HepG2 (cell line): Measurements from ENCODE around the gene GNL1. TPM values are rescaled to one million over a fixed set of nuclear protein-coding genes. Genes with fewer than 3 reads are reported as not detected.

Experiments
- ERF ChIP-seq: IDR thresholded peaks from 2 replicates; pipeline ENCODE4 v1.6.1; 2018; ENCODE audit warnings: missing biosample characterization, missing genetic modification reagents
- MBNL3 ChIP-seq: fragments of 250-450 bp; sonication (Bioruptor Pico); conservative IDR thresholded peaks from 2 replicates; pipeline ENCODE4 v1.8.0; 2022; ENCODE audit warnings: mild to moderate bottlenecking, inconsistent platforms
- NCOA1 ChIP-seq: sonication (generic); formaldehyde crosslinking; IDR thresholded peaks from 2 replicates; pipeline ENCODE4 v1.9.0; 2021; ENCODE audit warnings: missing genetic modification reagents
- NFATC3 ChIP-seq: sonication (generic); formaldehyde crosslinking; IDR thresholded peaks from 2 replicates; pipeline ENCODE4 v1.5.1; 2020; ENCODE audit warnings: mild to moderate bottlenecking, missing genetic modification reagents
- NR3C1 ChIP-seq: sonication (generic); formaldehyde crosslinking; IDR thresholded peaks from 2 replicates; pipeline ENCODE4 v1.4.0; 2020; ENCODE audit warnings: missing genetic modification reagents
- SKI ChIP-seq: fragments of 450-650 bp; IDR thresholded peaks from one replicate; pipeline ENCODE4 v1.6.1; 2018; ENCODE audit warnings: mild to moderate bottlenecking; ENCODE audit not compliant: partially characterized antibody
- SRY ChIP-seq: sonication (generic); formaldehyde crosslinking; IDR thresholded peaks from 2 replicates; pipeline ENCODE4 v1.8.0; 2022; ENCODE audit warnings: mild to moderate bottlenecking, missing genetic modification reagents
- ZNF282 ChIP-seq: fragments of 450-650 bp; IDR thresholded peaks from 2 replicates; pipeline ENCODE4 v1.6.1; 2018; ENCODE audit not compliant: partially characterized antibody
- ZNF337 ChIP-seq: sonication (generic); formaldehyde crosslinking; IDR thresholded peaks from 2 replicates; pipeline ENCODE4 v1.5.1; 2020; ENCODE audit warnings: missing genetic modification reagents, low read depth, mild to moderate bottlenecking, borderline replicate concordance
- ZNF543 ChIP-seq: sonication (generic); formaldehyde crosslinking; IDR thresholded peaks from 2 replicates; pipeline ENCODE4 v1.4.0; 2020; ENCODE audit warnings: mild to moderate bottlenecking, missing genetic modification reagents
- ZNF674 ChIP-seq: sonication (generic); formaldehyde crosslinking; IDR thresholded peaks from 2 replicates; pipeline ENCODE4 v1.5.0; 2020; ENCODE audit warnings: low read depth, mild to moderate bottlenecking, missing genetic modification reagents
- polyA plus RNA-seq, 8 experiments: library from polyadenylated mRNA; depleted of rRNA in 3 of 8; stranded (reverse) in 7 of 8; unstranded in 1 of 8; fragments of >200 nt; fragmentation: Illumina TruSeq in 4 of 8; extraction: Trizol in 4 of 8; gene quantifications; 2 replicates each; pipeline versions ENCODE4 v1.2.1 to v1.2.3, GENCODE V29; 2011 to 2016; ENCODE audit warnings: low read depth in 4 of 8, missing spikeins in 1 of 8, mixed read lengths in 1 of 8; ENCODE audit not compliant: insufficient read depth in 1 of 8
- total RNA-seq, 5 experiments: library from RNA; depleted of rRNA; stranded (reverse); fragments of >200 nt; fragmentation: Illumina TruSeq; extraction: Trizol; gene quantifications; 2 replicates each; pipeline ENCODE4 v1.2.3, GENCODE V29; 2016; ENCODE audit warnings: low read depth in 1 of 5
- TF ChIP-seq, protein P1 (sequence below): fragments of 450-650 bp; IDR thresholded peaks from 2 replicates; pipeline ENCODE4 v1.6.1; 2017; ENCODE audit warnings: mild to moderate bottlenecking
- TF ChIP-seq, protein P2 (sequence below): sonication (generic); formaldehyde crosslinking; IDR thresholded peaks from 2 replicates; pipeline ENCODE4 v1.4.0; 2020; ENCODE audit warnings: missing genetic modification reagents, borderline replicate concordance
- TF ChIP-seq, protein P3 (sequence below): sonication (generic); formaldehyde crosslinking; IDR thresholded peaks from 2 replicates; pipeline ENCODE4 v1.4.0; 2020; ENCODE audit warnings: missing genetic modification reagents, borderline replicate concordance
- TF ChIP-seq, protein P4 (sequence below): sonication (generic); formaldehyde crosslinking; IDR thresholded peaks from 2 replicates; pipeline ENCODE4 v1.4.0; 2020; ENCODE audit warnings: missing genetic modification reagents
- TF ChIP-seq, protein P5 (sequence below): sonication (generic); formaldehyde crosslinking; IDR thresholded peaks from 2 replicates; pipeline ENCODE4 v1.4.0; 2020; ENCODE audit warnings: missing genetic modification reagents

The GNL1 gene
- total and polyA plus RNA-seq, 2 of the 13 experiments (the other 11 are each of a cell fraction or from before 2014, with no cell fraction given), result 35.0 to 55.6 TPM

DNA sequence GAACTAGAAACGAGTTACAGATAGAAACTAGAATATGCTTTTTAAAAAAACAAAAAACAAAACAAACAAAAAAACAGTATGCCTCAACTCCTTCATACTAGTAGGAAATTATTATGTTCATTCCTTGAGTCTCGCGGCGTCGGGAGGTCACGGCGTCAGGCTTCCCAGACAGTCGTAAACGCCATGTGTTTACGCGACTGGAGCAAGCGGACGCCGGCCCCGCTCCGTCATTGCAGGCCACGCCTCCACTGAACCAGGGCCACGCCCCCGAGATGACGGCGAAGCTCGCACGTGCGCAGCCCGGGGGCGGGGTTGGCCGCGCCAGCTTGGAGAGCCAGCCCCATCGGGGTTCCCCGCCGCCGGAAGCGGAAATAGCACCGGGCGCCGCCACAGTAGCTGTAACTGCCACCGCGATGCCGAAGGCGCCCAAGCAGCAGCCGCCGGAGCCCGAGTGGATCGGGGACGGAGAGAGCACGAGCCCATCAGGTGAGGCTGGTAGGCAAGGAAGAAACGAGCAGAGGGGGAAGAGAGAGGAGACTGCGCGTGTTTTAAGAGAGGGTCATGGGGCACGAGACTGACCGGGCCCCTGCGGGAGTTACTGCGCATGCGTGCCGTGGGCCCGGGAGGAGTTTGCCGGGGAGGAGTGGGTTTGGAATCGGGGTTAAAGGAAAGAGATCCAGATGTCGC is 14.9 kb upstream of the GNL1 start, which contains the start of gene ABCF1 (continued):
- TF ChIP-seq, protein P1, sequence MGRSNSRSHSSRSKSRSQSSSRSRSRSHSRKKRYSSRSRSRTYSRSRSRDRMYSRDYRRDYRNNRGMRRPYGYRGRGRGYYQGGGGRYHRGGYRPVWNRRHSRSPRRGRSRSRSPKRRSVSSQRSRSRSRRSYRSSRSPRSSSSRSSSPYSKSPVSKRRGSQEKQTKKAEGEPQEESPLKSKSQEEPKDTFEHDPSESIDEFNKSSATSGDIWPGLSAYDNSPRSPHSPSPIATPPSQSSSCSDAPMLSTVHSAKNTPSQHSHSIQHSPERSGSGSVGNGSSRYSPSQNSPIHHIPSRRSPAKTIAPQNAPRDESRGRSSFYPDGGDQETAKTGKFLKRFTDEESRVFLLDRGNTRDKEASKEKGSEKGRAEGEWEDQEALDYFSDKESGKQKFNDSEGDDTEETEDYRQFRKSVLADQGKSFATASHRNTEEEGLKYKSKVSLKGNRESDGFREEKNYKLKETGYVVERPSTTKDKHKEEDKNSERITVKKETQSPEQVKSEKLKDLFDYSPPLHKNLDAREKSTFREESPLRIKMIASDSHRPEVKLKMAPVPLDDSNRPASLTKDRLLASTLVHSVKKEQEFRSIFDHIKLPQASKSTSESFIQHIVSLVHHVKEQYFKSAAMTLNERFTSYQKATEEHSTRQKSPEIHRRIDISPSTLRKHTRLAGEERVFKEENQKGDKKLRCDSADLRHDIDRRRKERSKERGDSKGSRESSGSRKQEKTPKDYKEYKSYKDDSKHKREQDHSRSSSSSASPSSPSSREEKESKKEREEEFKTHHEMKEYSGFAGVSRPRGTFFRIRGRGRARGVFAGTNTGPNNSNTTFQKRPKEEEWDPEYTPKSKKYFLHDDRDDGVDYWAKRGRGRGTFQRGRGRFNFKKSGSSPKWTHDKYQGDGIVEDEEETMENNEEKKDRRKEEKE, result no peak
- TF ChIP-seq ZNF337 (CRISPR knock-in tag), result peak; percentile 99
- TF ChIP-seq, protein P2, sequence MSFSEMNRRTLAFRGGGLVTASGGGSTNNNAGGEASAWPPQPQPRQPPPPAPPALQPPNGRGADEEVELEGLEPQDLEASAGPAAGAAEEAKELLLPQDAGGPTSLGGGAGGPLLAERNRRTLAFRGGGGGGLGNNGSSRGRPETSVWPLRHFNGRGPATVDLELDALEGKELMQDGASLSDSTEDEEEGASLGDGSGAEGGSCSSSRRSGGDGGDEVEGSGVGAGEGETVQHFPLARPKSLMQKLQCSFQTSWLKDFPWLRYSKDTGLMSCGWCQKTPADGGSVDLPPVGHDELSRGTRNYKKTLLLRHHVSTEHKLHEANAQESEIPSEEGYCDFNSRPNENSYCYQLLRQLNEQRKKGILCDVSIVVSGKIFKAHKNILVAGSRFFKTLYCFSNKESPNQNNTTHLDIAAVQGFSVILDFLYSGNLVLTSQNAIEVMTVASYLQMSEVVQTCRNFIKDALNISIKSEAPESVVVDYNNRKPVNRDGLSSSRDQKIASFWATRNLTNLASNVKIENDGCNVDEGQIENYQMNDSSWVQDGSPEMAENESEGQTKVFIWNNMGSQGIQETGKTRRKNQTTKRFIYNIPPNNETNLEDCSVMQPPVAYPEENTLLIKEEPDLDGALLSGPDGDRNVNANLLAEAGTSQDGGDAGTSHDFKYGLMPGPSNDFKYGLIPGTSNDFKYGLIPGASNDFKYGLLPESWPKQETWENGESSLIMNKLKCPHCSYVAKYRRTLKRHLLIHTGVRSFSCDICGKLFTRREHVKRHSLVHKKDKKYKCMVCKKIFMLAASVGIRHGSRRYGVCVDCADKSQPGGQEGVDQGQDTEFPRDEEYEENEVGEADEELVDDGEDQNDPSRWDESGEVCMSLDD (CRISPR knock-in tag), result no peak; the same call in 1 of the 2 replicates
- no peak for TF ChIP-seq MBNL3
- TF ChIP-seq, protein P3, sequence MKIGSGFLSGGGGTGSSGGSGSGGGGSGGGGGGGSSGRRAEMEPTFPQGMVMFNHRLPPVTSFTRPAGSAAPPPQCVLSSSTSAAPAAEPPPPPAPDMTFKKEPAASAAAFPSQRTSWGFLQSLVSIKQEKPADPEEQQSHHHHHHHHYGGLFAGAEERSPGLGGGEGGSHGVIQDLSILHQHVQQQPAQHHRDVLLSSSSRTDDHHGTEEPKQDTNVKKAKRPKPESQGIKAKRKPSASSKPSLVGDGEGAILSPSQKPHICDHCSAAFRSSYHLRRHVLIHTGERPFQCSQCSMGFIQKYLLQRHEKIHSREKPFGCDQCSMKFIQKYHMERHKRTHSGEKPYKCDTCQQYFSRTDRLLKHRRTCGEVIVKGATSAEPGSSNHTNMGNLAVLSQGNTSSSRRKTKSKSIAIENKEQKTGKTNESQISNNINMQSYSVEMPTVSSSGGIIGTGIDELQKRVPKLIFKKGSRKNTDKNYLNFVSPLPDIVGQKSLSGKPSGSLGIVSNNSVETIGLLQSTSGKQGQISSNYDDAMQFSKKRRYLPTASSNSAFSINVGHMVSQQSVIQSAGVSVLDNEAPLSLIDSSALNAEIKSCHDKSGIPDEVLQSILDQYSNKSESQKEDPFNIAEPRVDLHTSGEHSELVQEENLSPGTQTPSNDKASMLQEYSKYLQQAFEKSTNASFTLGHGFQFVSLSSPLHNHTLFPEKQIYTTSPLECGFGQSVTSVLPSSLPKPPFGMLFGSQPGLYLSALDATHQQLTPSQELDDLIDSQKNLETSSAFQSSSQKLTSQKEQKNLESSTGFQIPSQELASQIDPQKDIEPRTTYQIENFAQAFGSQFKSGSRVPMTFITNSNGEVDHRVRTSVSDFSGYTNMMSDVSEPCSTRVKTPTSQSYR (CRISPR knock-in tag), result peak; percentile 52; the same call in 1 of the 2 replicates
- peak; percentile 68 for TF ChIP-seq SKI
- no peak for TF ChIP-seq ZNF282
- 0 out of 2 replicates have a peak, but pooled peaks have one; percentile 62 for TF ChIP-seq NFATC3
- peak; percentile 98 for TF ChIP-seq ERF (CRISPR knock-in tag)
- no peak for TF ChIP-seq NR3C1 (CRISPR knock-in tag)
- TF ChIP-seq, protein P4, sequence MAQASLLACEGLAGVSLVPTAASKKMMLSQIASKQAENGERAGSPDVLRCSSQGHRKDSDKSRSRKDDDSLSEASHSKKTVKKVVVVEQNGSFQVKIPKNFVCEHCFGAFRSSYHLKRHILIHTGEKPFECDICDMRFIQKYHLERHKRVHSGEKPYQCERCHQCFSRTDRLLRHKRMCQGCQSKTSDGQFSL (CRISPR knock-in tag), result no peak; the same call in 1 of the 2 replicates
- TF ChIP-seq, protein P5, sequence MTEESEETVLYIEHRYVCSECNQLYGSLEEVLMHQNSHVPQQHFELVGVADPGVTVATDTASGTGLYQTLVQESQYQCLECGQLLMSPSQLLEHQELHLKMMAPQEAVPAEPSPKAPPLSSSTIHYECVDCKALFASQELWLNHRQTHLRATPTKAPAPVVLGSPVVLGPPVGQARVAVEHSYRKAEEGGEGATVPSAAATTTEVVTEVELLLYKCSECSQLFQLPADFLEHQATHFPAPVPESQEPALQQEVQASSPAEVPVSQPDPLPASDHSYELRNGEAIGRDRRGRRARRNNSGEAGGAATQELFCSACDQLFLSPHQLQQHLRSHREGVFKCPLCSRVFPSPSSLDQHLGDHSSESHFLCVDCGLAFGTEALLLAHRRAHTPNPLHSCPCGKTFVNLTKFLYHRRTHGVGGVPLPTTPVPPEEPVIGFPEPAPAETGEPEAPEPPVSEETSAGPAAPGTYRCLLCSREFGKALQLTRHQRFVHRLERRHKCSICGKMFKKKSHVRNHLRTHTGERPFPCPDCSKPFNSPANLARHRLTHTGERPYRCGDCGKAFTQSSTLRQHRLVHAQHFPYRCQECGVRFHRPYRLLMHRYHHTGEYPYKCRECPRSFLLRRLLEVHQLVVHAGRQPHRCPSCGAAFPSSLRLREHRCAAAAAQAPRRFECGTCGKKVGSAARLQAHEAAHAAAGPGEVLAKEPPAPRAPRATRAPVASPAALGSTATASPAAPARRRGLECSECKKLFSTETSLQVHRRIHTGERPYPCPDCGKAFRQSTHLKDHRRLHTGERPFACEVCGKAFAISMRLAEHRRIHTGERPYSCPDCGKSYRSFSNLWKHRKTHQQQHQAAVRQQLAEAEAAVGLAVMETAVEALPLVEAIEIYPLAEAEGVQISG, result peak; percentile 90
- peak; percentile 94 for TF ChIP-seq ZNF543
- TF ChIP-seq SRY (CRISPR knock-in tag), result peak; percentile 93; the same call in 1 of the 2 replicates
- TF ChIP-seq ZNF674, result peak; percentile 80
- TF ChIP-seq NCOA1 (CRISPR knock-in tag), result no peak
